ENCODE results near the gene COL1A1.

The COL1A1 gene

DNA sequence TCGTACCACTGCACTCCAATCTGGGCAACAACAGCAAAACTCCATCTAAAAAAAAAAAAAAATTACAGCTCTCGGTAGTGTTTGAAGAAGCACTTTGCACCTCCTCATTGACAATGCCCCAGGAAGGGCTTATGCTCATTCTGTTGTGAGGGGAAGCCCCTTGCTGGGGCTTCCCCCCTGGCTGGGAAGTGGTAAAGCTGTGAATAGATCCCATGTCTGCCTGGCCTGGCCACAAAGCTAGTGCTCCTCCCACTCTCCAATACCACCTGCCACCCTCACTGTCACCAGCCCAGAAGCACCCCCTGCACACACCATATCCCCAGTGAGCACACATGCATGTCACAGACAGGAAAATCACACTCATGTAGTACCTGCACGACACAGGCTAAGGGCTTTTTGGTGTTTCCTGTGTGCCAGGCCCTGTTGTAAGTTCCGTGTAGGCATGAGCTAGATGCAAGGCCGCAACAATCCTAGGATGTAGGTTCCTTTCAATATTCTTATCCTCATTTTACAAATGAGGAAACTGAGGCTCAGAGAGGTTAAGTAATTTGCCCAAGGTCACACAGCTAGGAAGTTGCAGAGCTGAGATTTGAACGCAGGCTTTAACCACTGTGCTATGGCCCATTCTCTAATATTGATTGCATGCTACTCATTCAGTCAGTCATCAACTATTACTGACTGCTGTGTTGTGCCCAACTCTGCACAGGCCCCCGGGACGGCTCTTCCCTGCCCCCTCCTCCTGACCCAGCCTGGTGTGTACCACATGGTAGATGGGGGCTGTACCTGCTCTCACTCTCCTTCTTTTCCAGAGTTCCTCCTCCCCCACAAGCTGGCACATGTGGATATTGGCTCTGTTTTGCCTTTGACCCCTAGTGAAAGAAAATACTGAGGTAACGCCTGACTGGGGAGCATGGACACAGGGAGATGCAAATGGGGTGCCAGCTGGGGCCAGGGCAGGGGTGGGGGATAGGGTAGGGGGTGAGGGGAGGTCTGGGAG is 11.9 kb upstream of the COL1A1 start:
- DNase-seq (ENCODE audit: low spot score) = no peak

DNA sequence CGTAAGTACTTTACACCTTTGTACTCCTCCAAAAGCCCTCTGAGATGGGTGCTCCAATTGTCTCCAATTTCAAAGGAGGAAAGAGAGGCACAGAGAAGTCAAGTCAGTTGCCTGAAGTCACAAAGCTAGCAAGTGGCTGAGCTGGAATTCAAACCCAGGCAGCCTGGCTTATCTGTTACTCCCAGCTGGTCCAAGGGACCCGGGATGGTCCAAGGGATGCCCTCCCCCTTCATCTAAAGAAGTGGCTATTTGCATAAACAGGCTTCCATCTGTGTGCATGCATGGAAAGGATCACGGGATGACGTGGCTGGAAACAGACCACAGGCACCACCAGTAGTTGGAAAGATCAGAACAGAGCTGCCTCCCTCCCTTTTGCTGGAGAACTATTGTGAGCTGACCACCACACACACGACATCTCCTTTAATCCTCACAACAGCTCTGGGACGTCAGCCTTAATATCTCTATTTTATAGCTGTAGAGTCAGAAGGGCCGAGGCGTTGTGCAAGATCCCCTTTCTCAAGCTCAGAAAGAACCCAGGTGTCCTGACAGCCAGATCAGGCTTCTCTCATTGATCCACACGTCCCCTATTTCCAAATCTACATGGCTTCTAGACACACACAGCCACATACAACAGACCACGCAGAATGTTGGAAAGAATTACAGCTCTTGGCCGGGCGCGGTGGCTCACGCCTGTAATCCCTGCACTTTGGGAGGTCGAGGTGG is 10.9 kb upstream of the COL1A1 start:
- no peak for DNase-seq (ENCODE audit: low spot score)

DNA sequence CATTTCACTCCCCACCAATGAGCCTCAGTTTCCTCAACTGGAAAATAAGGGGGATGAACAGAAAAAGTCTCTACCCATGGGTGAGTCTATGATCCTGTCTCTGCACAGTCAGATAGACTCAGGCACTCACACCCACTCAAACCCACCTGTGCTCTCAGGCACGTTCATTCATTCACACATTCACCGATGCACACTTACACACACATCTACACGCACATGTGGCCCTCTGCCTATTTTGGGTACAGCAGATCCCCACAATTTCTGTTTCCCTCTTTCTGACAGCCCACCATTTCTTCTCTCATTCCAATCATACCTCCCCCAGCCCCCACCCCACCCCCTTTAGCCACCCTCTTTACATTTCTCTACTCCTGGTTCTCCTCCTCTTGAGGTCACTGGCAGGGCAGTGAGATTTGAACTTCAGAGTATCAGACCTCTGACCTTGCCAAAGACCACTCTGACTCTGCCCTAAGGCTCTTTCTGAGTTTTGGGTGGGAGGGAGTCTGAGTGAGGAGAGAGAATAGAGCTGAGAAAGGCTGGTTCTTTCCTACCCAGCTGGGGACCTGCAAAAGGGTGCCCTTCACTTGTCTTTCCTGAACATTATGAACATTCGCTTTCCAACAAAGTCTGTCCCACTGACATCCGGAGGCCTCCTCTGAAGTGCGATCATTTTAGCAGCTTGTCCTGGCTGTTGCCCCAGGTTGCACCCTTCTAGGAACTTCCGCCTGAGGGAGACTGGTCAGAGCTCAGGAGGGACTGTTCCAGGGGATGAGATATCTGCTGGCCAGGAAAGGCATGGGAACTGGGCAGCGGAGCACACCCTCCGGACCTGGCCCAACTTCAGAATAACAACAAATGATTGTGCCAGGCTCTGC is 10.1 kb upstream of the COL1A1 start:
- DNase-seq (ENCODE audit: low spot score) = no peak

GRCh38 chr17:50210240-50211225 is 9.1 kb upstream of the COL1A1 start:
- DNase-seq (ENCODE audit: low spot score) = peak; percentile 70

GRCh38 chr17:50209472-50210239 is 8.2 kb upstream of the COL1A1 start:
- peak; percentile 55 for DNase-seq (ENCODE audit: low spot score)

DNA sequence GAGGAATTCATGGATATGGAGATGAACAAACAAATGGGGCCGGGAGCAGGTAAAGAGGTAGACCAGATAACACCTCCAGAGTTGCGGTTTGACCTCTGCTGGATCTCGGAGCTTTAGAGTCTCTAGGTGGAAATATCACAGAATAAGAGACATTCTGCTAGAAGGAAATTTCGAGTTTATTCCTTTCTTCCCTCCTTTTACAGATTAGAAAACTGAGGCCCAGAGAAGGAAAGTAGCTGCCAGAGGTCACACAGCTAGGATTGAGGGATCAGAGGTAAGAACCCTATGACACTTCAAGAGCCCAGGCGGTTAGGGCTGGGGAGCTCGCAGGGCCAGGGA is 7.7 kb upstream of the COL1A1 start:
- DNase-seq (ENCODE audit: low spot score) = no peak

DNA sequence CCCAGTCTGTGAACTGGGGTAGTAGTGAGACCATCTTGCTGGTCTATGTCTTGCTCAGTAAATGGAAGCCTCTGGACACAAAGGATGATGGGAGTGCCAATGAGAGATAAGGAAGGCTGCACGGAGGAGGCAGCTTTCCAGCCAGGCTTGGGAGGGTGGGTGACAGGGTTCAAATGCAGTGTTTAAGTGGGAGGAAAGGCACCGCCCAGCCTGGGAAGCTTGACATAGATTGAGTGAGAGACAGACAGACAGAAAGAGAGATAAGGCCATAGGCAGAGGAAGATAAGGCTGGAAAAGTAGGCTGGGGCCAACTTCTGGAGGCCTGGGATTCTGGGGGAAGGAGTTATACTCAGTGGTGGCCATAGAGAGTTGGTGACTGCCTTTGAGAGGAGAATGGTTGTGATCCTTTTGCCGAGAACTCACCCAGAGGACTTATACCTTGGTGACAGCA is 7.2 kb upstream of the COL1A1 start:
- no peak for DNase-seq (ENCODE audit: low spot score)

DNA sequence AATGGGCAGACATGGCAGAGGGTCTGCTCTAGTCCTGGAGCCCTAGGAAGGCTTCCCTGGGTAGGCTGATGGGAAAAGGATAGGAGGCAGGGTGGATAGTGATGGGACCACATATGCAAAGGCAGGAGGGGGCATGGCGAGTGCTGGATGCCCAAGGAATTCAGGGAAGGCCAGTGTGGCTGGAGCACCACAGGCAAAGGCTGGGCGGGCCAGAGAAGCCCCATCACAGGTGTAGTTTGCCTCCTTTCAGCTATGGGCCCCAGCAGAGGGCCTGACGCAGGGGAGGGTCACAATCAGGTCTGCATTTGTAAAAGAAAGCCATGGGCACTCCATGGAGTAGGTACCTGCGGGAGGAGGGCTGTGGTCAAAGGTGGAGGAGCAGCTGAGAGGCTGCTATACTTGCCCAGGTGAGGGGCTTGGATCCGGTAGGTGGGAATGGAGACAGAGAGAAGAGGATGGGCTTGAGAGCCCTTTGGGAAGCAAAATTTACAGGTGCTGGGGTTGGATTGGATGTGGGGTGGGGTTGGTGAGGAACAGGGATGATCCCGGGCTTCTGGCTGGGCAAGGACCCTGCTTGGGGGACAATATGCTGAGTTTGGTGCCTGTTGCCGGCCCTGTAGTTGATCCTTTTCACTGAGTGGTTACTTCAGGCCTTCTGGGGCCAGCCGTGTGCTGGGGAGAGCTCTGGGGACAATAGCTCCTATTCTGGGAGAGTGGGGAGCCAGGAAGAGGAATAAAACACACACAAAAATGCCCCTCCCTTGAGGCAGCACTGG is 6.5 kb upstream of the COL1A1 start:
- DNase-seq (ENCODE audit: low spot score) = no peak

DNA sequence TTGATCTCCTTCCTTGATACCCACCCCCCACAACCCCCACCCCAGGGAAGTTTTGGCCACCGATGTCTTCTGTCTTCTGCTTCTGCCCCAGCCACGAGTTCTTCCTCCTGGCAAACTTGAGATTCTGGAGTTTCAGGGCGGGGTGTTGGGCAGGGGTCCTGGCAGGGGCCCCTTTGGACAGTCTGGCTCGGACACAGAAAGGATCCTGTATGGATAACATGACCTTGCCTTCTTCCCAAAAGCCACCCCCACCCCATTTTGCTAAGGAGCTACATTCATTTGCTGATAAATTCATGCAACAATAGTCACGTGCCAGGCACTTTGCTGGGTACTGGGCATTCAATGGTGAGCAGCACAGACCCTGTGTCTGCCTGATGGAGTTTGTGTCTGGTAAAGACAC is 5.9 kb upstream of the COL1A1 start:
- no peak for DNase-seq (ENCODE audit: low spot score)

DNA sequence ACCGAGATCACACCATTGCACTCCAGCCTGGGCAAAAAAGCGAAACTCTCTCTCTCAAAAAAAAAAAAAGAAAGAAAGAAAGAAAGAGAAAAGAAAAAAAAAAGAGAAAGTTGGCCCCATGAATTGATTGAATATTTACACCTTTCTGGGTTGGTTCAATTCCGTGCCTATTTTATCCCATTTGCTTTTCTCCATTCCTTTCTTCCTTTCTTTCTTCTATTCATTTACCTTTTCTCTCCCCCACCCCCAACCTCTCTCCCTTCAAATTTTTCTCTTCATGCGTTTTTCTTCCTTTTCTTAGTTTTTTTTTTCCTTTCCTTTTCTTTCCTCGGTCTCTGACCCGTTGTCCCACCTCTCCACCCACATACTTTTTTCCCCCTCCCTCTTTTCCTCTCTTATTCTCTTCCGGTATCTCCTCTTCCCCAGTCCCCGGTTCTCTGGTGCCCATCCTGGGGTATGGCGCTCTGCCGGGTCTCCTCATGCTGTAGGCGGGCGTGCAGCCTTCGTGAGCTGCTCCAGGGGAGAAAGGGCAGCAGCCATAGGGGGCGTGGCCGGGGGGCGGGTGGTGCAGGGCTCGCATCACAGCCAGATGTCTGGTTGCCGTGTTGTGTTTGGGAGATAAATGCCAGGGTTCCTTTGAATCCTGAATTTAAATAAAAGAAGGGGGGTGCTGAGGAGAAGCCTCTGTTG is 5.3 kb upstream of the COL1A1 start:
- DNase-seq (ENCODE audit: low spot score) = no peak

DNA sequence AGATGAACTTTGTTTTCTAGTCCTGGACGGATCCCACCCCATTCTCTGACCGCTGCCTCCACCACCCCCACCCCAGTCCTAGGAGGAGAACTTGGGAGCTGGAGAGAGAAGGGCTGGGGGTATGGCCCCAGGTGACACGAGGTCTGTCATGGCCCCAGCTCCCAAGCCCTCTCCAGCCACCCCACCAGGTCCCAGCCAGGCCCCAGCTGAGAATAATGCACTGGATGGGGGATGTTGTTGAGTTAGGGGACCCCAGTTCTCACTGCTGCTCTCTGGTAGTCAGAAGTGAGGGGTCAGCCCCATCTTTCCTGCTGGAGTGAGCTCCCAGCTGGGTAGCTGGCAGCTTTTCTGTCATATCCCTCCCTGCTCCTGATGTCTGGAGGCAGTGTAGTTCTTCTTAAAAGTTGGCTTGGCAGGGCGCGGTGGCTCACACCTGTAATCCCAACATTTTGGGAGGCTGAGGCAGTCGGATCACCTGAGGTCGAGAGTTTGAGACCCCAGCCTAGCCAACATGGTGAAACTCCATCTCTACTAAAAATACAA is 4.6 kb upstream of the COL1A1 start:
- DNase-seq (ENCODE audit: low spot score) = no peak

GRCh38 chr17:50205111-50205962 is 3.9 kb upstream of the COL1A1 start:
- no peak for DNase-seq (ENCODE audit: low spot score)

DNA sequence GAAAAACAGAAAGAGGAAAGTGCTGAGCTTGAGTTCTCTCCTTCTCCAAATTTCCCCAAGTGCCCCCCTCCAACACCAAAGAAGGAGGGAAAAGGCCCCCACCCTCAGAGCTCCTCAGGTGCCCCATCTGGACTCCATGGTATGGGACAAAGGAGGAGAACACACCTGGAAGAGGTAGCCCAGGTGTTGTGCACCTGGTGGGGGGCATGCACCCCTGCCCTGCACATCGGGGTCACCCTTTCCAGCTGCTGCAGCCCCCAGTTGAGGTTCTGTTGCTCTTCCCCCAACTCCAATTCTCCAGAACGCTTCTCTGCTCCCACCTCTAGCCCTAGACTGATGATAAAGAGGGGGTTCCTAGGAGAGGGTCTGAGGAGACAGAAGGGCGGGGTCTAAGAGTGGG is 3.0 kb upstream of the COL1A1 start:
- DNase-seq (ENCODE audit: low spot score) = no peak

- DNase-seq (ENCODE audit: low spot score) = no peak
These were observed 2.3 kb upstream of the COL1A1 start for GRCh38 chr17:50203604-50204345.

- no peak for DNase-seq (ENCODE audit: low spot score)
These were observed 1.7 kb upstream of the COL1A1 start for GRCh38 chr17:50203086-50203485.

GRCh38 chr17:50200457-50201275 is 765 bp downstream of the COL1A1 start:
- peak; percentile 82 for DNase-seq (ENCODE audit: low spot score)
